Neural cell (in vitro differentiated cells): ENCODE results near the gene NRDC.

Source experiments
- CTCF ChIP-seq: fragments of 450-650 bp; IDR thresholded peaks from 2 replicates; pipeline ENCODE4 v1.5.1; 2014; ENCODE audit warnings: antibody characterized with exemption, mild to moderate bottlenecking, moderate library complexity; ENCODE audit not compliant: poor library complexity, severe bottlenecking
- EP300 ChIP-seq: fragments of 450-650 bp; conservative IDR thresholded peaks from 2 replicates; pipeline ENCODE4 v1.6.1; 2014; ENCODE audit warnings: antibody characterized with exemption, mild to moderate bottlenecking, moderate library complexity; ENCODE audit not compliant: poor library complexity, severe bottlenecking
- EZH2 ChIP-seq: fragments of 200-600, 300-800 bp; shearing (Covaris generic), sonication (generic); IDR thresholded peaks from 2 replicates; pipeline ENCODE4 v1.6.1; 2014; ENCODE audit warnings: antibody characterized with exemption, low read length, borderline replicate concordance, mild to moderate bottlenecking; ENCODE audit not compliant: insufficient read depth, poor library complexity, severe bottlenecking

- no peak for TF ChIP-seq CTCF
- no peak for TF ChIP-seq EZH2
- no peak for TF ChIP-seq EP300
These were observed 16.9 kb downstream of the NRDC start for GRCh38 chr1:51861669-51862068.
